Kidney glomerular epithelial cell (primary cell): ENCODE measurements around the gene FBLN7.
A peak's percentile ranks its signal among the peaks of the same experiment; 100 is the strongest.

ENCODE experiments used
- DNase-seq: peaks from one replicate; lab custom pipeline; 2025; lab: John Stamatoyannopoulos, UW

FBLN7 gene

DNA sequence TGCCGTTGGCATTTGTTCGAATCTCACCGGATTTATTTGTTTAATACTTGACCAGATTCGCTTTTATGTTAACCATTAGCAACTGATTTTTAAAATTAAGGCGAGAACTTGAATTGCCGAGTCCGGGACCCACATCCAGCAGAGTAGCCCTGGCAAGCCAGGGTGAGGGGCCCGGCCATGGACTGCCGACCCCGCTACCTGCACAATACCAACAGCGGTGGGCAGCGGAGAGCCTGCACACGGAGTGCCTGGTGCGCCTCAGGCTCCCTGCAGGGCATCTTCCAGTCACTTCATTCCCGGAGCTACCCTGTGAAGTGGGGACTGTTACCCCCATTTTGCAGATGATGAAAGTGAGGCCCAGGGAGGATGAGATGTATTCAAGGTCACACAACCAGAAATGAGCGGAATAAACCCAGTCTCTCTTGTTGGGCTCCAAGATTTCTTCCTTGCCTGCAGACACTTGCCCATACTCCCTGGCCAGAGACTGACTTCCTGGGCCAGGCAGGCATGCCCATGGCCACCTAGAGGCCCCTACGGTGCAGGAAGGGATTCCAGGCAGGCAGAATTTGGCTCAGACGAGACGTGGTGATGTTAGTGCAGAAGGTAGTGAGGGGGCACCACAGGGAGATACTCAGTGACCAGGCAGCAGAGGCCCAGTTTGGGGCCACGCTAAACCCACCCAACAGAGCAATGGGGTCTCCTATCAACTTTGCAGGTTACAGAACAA, 2.9 kb downstream of the FBLN7 start:
- no peak for DNase-seq

GRCh38 chr2:112141626-112142007, 3.4 kb downstream of the FBLN7 start:
- no peak for DNase-seq

- no peak for DNase-seq
Observed at GRCh38 chr2:112142525-112143078, 4.4 kb downstream of the FBLN7 start.

DNA sequence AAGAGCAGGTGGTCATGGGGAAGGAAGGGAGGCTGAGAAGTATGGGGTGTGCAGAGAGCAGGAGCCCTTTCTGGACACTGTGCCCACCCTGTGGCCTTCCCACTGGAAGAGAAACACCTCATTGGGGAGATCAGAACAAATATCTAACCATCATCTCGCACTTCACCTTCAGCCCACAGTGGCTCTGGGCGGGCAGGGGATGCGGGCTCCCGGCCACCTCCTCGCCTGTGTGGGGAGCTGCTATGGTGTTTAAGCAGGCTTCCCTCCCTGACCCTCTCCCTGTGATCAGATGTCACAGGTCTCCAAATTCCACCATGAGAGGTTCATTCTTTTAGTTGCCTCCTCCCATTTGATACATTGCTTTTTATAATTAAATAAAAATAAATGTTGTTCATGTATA, 5.0 kb downstream of the FBLN7 start:
- DNase-seq: no peak

DNA sequence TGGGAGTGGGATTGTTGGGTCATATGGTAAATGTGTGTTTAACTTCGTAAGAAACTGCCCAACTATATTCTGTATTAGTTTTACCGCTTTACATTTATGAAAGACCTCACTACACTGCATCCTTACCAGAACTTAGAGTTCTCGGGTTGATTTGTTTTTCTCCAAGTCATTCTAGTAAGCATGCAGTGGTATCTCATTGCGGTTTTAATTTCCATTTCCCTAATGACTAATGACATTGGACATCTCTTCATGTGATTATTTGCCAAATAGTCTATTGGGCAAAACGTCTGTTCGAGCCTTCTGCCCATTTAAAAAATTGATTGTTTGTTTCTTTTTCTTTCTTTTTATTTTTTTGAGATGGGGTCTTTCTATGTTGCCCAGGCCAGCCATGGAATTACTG, 6.8 kb downstream of the FBLN7 start:
- no peak for DNase-seq

DNA sequence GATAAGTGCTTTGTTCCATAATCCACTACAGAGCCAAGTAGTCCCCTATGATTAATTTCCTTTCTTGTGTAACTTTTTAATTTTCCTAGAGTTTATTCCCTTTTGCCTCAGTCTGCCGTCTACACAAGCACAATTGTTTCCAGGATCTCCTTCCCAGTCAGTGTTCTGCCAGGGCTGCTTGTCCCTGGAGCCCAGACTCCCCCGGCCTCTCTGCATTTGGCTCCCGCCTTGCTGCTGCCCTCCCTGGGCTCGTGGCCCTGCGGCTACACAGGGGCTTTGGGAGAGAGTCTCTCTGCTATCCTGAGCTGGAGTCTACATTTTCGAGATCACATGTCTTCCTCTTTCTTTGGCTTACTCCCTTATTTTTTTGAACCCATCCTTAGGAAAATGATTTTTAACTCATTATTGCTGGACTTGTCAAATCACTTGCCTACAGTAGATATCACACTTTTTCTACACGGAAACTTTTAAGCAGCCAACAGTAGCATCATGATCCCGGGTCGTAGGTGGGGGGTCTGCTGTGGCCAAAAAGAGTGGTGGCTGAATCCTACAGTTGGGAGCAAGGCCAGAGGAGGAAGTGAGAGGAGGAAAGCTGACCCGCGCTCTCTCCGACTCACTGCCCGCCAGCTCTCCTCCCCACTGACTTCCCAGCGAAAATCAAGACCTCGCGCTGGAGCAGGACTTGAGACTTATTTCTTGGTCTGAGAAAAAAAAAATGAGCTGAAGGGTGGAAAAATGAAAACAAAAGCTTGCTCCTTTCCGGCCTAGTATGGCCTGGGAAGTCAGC, 9.4 kb downstream of the FBLN7 start:
- no peak for DNase-seq

DNA sequence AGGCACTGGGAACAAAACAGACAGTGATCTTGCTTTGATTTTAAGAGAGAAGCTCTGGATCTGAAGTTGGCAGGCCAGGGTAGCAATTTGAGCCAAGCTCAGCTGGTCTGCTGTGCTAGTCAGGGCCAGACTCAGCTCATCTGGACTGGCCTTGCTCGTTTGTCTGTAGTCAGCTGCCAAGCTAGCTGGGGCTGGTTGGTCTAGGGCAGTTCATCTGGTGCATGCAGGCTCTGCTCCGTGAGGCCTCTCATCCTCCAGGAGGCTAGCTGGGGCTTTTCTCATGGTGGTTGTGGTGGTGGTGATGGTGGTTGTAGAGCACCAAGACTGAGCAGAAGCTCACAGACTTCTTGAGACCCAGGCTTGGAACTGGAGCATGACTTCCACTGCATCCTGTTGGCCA, 10.3 kb downstream of the FBLN7 start:
- no peak for DNase-seq

DNA sequence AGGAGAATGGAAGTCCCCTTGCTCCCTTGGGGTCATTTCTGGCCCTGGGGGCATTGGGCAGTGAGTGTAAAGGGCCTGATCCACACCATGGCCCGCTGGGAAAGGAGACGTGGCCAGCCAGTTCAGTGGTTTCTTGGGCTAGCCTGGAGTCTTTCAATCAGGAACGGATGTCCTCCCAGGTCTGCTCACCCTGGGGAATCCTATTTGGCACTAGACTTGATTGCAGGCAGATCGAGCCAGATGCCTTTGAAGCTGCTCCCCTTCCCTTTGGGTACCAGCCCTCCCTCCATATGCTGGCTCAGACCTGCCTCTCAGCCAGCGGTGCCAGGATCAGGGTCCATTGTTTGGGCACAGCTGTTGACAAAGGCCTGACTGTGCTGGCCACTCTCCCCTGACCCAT, 11.0 kb downstream of the FBLN7 start:
- DNase-seq: no peak

DNA sequence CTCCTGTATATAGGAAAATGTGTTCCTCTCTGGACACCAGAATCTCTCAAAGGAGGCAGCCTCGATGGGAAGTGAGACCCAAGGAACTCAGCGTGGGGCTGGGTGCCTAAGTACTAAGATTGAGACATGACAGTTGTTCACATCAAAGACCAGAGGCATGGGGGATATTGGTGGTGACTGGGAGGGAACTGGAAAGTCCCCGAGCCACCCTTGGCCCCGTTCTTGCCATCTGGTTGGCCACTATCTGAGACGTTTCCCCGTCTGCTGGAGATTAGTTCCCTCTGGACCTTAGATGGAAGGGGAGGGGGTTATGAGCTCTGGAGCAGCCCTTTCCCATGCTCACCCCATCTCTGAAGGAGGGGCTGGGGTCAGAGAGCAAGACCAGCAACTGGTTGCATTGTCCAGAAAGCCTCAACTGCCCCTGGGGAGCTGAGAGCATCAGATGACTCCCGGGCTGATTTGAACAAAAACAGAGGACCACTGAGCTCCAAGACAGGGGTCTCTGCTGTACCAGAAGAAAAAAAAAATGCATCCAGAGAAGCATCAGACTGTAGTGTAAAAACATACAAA, 11.8 kb downstream of the FBLN7 start:
- DNase-seq: no peak

GRCh38 chr2:112150447-112150846, 12.3 kb downstream of the FBLN7 start:
- peak; percentile 88 for DNase-seq

GRCh38 chr2:112150851-112151250, 12.7 kb downstream of the FBLN7 start:
- no peak for DNase-seq

DNA sequence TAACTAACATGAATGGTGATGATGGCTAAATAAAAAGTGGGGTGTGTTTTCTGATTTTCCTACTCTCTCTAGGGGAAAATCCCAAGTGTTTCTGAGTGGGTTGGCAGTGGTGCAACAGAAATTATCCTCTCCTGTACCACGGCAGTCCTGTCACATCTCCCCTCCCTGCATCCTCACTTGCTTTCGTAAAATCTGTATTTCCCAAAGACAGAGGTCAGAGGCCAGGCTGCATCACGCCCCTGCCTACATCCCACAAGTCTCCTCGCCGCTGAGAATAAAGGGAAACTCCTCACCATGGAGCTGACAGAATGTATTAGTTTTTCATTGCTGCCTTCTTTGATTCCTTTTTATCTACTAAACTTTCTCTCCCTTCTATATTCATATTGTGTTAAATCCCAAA, 13.1 kb downstream of the FBLN7 start:
- DNase-seq: no peak

DNA sequence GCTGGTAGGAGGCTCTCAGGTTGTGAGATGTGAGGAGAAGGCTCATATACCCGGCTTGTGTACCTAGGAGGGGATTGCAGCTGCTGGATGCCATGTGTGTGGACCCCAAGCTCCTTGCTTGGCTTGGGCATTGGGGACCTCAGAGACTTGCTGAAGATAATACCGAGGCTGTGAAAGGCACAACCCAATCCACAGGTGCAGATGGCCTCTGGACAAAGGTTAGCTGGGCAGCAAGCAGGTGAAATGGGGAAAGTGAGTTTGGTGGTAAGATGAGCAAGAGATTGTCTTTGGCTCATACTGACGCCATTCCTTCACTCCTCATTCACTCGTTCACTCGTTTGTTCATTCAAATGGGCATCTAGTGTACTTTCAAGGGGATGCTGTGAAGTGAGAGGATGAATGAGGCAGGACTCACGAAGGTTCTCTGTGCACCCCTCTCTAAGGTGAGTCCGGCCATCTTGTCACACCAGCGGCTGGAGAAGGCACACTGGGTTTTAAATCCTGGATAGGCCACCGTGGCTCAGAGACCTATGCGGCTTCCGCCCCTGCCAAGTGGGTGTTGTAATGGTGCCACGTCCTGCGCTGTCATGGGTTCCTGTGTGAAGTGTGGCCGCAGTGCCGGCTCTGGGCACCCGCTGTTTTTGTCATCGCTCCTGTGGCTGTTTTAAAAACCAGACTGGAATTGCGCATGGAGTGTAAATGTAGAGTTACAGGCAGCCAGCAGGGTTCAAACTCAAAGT, 13.7 kb downstream of the FBLN7 start:
- DNase-seq: no peak

- DNase-seq: no peak
Observed at GRCh38 chr2:112152476-112153178, 14.4 kb downstream of the FBLN7 start.

DNA sequence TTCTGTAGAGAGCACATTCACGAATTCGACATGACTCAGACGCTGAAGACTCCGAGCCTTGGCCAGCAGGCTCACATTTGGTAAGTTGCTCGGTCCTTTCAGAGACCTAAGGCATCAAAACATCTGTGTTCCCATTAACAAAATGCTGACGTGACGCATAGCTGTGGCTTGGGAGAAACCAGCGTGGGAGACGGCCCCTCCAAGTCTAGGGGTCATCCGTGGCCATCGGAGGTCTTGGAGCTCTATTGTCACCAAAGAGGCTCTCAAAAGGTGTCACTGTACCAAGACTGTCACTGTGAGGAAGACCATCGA, 14.9 kb downstream of the FBLN7 start:
- DNase-seq: no peak

- DNase-seq: no peak
Observed at GRCh38 chr2:112153501-112153900, 15.3 kb downstream of the FBLN7 start.

DNA sequence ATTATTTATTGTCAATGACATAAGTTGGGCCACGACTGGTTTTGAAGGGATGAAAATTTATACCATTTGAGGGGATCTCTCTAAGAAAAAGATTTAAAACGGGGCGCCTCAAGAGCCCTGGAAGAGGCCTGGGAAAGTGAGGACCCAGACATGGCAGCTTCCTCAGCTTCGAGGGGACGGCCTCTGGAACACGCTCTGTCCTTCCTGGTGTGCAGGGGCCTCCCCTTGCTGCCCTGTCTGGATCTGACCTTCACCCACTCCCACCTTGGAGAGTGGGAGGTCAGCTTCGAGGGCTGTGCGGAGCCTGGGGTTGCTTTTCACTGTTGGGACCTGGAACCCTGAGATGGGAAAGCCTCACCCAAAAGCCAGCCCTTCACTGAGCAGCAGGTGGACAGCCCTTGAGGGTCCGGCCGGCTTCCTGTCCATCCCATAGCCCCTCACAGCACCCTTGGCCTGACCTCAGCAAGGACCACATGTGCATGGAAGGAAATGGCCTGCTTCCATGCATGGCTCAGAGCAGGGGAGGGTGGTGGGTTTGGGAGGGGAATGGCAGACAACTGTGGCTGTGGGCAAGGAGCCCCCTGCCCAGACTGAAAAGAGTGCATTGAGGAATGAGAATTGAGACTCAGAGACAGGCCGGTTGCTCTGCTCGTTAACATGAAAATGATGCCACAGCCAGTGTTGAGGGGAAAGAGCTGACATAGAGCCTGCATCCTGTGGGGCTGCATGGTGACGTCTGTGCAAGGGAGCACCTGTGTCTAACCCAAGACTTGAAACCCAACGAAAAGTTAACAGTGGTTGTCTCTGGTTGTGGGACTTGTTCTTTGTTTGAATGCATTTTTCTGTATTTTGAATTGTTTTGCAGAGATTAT, 16.3 kb downstream of the FBLN7 start:
- no peak for DNase-seq

DNA sequence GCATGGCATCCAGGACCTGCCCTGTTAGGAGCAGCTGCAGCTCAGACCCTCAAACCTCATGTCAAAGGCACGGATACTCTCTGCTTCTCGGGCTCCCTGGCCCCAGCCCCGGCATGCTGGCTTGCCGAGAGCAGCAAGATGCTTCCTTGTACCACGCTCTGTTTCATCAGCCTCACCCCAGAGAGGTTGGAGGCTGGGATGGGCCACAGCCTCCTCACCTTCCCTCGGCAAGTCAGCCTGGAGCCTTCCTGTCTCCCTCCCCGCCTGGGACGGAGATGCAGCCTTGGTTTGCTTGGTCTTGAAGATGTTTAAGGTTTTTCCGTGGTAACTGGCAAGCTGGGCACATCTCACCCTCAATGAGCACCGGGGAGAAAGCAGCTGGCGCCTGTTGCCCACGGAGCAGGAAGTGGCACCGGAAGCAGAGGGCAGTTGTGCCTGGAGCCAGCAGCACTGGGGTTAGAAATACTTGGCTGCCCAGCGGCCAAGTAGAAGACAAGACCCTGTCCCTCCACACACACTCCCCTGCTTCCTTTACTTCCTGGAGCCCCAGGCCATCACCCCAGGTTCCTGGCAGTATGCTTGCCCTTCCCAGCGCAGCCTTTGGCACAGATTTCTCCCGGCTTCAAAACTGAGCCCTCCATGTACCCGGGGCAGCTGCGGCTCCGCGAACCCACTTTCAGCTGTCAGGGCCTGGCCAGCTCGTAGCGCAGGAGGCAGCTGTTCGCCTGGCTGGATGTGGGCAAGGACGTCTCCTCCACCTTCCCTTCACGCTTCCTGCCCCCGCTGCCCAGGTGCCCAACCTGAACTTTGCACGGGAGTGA, 17.4 kb downstream of the FBLN7 start:
- DNase-seq: no peak

DNA sequence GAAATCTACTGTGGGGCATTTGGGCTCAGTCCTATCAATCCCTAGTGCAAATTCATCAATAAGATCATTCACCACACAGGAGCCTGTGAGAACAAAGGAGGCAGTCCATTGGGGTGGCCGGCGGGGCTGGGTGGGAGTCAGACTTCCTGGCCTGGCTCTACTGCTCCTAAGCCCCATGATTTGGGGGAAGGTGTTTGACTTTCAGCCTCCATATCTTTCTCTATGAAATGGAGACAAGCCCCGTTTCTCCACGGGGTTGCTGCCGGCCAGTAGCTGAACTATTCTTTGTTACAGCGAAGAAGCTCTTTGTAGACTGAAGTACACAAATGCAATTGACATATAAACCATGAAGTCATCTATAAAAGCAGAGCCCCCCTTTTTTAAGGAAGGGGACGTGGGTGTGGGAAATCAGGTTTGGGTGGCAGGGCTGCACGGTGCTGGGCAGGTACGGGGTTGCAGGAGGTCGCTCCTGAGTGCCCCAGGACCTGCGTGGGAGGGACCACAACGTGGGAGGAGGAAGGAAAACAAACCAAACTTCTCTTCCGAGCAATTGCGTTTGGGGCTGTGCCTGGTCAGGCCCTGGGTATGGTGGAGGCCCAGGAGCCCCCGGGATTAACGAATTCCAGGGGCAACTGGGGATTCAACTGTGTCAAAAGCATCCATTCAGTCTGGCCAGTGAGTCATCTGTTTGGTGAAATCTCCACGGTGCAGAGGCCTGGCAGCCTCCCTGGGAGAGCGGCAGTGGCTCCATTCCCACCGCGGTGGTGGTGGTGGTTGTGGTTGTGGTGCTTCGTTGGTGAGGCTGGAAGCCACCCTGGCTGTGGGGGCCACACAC, 18.2 kb downstream of the FBLN7 start:
- DNase-seq: peak; percentile 81
